NB4 (cell line): ENCODE data around the gene HPCAL1.

Experiments used
- DNase-seq: peaks from one replicate; pipeline ENCODE4 v3.0.0; 2010; ENCODE audit warnings: low read depth
- H3K4me3 ChIP-seq: one replicate; pipeline ENCODE4 v1.5.1; 2011; ENCODE audit warnings: mild to moderate bottlenecking, low read depth, low read length, moderate library complexity
- MYC ChIP-seq: IDR thresholded peaks from 2 replicates; pipeline ENCODE4 v1.6.1; 2011; ENCODE audit warnings: low read depth, low read length
- POLR2A ChIP-seq: IDR thresholded peaks from 2 replicates; pipeline ENCODE4 v1.6.1; 2011; ENCODE audit warnings: mild to moderate bottlenecking; ENCODE audit not compliant: insufficient read length; ENCODE audit errors: extremely low read depth
- TF ChIP-seq, protein P1 (sequence below): IDR thresholded peaks from 2 replicates; pipeline ENCODE4 v1.6.1; 2011; ENCODE audit warnings: low read depth, low read length
- TF ChIP-seq, protein P2 (sequence below): IDR thresholded peaks from one replicate; pipeline ENCODE4 v1.5.1; 2012; ENCODE audit warnings: low read depth, low read length

Gene HPCAL1

DNA sequence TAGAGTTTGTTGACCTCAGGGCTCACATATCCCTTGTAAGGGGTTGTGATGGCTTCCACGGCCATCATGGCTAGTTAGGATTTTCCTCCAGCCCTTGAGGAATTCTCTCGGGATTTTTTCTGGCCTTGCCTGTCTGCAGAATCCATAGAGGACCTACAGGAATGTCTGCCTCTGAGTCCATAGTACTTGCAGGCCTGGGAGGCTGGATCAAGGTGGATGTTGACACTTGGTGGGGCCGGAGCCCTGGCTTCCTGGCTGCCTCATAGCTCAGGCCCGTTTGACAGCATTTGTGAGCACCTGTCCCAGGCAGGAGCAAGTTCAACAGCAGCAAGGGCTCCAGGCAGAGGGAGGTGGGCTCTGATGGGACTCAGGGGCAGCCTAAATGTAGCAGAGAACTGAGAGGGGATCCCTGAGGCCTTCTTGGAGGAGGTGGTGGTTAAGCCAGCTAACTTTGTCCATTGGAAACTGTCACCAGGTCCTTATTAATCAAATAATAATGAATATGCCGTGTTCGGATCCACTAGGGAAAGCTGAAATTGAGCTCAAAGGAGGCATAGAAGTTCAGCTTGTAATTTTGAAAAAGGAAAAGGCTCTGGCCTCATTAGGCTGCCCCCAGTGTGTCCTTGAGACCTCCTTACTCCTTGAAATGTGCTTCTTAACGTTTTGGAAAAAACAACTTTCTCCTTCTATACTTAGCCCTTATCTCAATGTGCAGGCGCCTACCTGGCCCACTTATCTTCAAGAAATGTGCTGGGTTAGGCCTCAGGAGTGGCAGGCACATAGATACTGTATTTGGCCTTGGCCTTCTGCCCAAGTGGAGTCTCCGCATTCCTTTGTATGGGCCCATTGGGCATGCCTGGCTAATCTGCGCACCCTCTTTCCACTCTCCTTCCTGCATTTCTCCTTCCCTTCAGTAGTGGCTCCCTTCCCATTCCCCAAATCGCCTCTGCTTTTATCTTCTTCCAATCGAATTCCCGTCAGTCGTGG, 66.9 kb downstream of the HPCAL1 start:
- TF ChIP-seq, protein P1, sequence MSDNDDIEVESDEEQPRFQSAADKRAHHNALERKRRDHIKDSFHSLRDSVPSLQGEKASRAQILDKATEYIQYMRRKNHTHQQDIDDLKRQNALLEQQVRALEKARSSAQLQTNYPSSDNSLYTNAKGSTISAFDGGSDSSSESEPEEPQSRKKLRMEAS, result no peak
- no peak for TF ChIP-seq MYC
- H3K4me3 ChIP-seq, result no peak overlapping the region
- DNase-seq, result no peak

DNA sequence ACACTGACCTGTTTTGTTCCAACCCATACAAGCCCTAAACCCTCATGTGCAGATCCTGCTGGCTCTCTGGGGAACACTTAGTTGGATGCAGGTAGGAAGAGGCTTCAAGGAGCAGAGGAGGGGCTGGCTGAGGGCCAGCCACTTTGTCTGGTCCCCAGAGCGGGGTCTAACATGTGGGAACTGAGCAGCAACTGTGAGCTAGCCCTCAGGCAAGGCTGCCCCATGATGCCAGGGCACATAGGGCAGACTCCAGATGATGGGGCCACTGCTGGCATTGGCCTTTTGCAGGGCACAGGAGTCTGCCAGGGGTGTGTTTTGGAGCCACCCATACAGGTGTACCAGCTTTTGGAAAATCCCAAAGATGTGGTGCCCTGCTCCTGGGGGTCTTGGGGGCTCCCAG, 67.7 kb downstream of the HPCAL1 start:
- DNase-seq, result no peak
- TF ChIP-seq POLR2A, result no peak
- TF ChIP-seq, protein P2, sequence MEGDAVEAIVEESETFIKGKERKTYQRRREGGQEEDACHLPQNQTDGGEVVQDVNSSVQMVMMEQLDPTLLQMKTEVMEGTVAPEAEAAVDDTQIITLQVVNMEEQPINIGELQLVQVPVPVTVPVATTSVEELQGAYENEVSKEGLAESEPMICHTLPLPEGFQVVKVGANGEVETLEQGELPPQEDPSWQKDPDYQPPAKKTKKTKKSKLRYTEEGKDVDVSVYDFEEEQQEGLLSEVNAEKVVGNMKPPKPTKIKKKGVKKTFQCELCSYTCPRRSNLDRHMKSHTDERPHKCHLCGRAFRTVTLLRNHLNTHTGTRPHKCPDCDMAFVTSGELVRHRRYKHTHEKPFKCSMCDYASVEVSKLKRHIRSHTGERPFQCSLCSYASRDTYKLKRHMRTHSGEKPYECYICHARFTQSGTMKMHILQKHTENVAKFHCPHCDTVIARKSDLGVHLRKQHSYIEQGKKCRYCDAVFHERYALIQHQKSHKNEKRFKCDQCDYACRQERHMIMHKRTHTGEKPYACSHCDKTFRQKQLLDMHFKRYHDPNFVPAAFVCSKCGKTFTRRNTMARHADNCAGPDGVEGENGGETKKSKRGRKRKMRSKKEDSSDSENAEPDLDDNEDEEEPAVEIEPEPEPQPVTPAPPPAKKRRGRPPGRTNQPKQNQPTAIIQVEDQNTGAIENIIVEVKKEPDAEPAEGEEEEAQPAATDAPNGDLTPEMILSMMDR, result no peak
- TF ChIP-seq MYC, result no peak
- TF ChIP-seq, protein P1, result no peak
- H3K4me3 ChIP-seq, result no peak overlapping the region

DNA sequence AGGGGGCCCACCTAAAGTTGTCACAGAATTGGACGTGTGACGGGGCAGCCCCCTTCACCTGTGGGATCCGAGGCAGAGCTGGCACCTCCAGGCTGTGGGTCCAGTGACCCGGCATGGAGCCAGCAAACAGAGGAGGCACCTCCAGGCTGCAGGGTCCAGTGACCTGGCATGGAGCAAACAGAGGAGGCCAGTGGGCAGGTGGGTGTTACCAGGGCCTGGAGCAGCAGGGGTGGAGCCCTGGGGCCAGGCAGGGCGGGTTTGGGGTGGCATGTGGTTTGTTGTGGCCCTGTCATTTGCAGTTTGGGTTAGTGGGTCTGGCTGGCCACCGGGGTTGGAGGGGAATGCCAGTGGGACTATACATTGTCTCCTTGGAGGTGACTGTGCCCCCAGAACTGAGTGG, 68.2 kb downstream of the HPCAL1 start:
- TF ChIP-seq, protein P2, result no peak
- TF ChIP-seq, protein P1, result no peak
- TF ChIP-seq POLR2A, result no peak
- no peak for TF ChIP-seq MYC
- DNase-seq, result no peak
- no peak overlapping the region for H3K4me3 ChIP-seq

DNA sequence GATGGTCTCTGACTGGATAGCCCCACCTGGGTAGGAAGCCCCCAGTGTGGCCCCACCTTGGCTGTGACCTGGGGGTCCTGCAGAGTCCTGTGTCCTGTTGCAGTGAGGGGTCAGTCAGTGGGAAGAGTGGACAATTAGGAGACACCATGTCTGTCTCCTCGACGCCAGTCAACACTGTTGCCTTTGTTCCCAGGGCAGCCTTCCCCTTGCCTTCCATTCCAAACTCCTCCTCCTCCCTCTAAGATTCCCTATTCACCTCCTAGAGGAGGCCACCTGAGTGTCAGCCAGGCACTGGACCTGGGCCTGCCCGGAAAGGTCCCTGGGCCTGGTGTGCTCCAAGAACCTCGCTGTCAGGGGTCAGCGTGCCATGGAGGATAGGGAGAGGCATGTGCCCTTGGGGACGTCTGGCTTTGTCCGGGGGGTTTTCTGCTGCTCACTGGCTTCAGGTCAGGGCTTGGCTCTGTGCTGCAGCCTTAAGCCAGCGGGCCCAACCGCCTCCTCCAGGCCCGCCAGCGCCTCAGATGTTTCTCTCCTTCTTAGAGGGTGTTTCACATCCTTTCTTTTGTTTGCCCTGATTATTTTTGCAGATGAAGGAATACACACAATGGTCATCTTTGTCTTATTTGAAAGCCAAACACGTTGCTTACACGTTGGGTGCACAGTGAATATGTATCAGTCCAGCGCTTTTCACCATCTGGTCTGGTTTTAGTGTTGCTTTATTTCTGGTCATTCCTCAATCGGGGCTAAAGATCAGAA, 68.9 kb downstream of the HPCAL1 start:
- H3K4me3 ChIP-seq, result no peak overlapping the region
- DNase-seq, result no peak
- TF ChIP-seq MYC (no peak), POLR2A (no peak)
- TF ChIP-seq, protein P2, result no peak
- TF ChIP-seq, protein P1, result no peak

DNA sequence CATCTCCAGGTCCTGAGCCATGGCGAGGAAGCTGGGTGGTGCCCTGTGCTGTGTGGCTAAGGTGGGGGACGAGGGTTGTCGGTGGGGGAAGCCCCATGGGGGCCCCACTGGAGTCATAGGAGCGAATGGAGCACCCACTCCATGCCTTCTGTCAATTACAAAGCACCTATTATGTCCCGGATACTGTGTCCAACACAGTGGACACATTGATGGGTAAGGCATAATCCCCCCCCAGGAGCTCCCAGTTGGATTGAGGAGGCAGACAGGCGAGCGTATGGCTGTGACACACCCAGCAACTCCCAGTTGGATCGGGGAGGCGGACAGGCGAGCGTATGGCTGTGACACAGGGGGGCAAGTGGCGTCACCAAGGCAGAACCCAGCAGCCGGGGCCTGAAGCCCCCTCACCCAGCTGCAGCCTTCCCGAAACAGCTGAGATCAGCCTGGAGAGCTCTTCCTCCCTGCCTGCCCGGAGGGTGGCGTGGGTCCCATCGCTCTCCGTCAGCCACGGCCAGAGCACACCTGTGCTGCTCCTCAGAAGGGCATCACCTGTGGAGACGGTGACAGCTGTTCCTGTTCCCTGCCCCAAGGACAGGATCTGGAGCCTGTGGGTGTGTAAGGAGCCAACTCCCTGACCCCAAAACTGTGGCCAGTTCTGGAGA, 69.6 kb downstream of the HPCAL1 start:
- TF ChIP-seq POLR2A, result no peak
- TF ChIP-seq, protein P2, result no peak
- TF ChIP-seq, protein P1, result no peak
- no peak for TF ChIP-seq MYC
- DNase-seq, result no peak
- H3K4me3 ChIP-seq, result no peak overlapping the region
